GM20000 (cell line): ENCODE results near the gene HBP1.
"Not testable (repeated sequence)": the region's sequence is repeated elsewhere in the genome, so short reads cannot be mapped to it uniquely, and the experiment has no call there.

Experiments used
- DNase-seq: peaks from one replicate; pipeline ENCODE4 v3.0.0; 2012; ENCODE audit warnings: low spot score
- TF ChIP-seq, protein P1 (sequence below): IDR thresholded peaks from 2 replicates; pipeline ENCODE4 v1.5.1; 2012; ENCODE audit warnings: mild to moderate bottlenecking, control low read depth; ENCODE audit errors: extremely low read depth, missing control alignments

The HBP1 gene

DNA sequence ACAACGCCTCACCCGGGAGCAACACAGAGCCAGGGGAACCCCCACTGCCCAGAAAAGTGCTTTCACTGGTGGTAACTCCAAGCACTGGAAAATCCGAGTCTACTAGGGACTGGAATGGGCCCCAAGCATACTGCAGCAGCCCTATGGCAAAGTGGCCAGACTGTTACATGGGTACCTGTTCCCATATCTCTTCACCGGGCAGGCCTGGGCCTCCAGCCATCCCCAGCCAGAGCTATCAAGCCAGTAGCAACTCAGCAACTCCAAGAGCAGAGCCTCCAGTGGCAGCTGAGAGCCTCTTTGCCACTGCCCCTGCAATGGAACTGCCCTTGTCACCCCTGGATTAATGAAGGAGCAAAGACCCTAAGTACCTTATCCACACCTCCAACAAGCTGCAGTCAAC lies 73.5 kb downstream of the HBP1 start:
- TF ChIP-seq, protein P1, sequence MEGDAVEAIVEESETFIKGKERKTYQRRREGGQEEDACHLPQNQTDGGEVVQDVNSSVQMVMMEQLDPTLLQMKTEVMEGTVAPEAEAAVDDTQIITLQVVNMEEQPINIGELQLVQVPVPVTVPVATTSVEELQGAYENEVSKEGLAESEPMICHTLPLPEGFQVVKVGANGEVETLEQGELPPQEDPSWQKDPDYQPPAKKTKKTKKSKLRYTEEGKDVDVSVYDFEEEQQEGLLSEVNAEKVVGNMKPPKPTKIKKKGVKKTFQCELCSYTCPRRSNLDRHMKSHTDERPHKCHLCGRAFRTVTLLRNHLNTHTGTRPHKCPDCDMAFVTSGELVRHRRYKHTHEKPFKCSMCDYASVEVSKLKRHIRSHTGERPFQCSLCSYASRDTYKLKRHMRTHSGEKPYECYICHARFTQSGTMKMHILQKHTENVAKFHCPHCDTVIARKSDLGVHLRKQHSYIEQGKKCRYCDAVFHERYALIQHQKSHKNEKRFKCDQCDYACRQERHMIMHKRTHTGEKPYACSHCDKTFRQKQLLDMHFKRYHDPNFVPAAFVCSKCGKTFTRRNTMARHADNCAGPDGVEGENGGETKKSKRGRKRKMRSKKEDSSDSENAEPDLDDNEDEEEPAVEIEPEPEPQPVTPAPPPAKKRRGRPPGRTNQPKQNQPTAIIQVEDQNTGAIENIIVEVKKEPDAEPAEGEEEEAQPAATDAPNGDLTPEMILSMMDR = no peak
- DNase-seq = no peak

DNA sequence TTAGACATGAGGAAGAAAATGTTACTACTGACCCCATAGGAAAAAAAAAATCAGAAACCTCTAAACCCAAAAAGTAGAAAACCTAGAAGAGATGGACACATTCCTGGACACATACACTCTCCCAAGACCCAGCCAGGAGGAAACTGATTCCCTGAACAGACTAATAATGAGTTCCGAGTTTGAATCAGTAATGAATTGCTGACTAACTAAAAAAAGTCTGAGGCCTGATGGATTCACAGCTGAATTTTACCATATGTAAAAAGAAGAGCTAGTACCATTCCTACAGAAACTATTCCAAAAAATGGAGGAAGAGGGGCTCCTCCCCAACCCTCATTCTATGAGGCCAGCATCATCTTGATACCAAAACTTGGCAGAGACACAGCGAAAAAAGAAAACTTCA lies 75.8 kb downstream of the HBP1 start:
- TF ChIP-seq, protein P1 = no peak
- no peak for DNase-seq

DNA sequence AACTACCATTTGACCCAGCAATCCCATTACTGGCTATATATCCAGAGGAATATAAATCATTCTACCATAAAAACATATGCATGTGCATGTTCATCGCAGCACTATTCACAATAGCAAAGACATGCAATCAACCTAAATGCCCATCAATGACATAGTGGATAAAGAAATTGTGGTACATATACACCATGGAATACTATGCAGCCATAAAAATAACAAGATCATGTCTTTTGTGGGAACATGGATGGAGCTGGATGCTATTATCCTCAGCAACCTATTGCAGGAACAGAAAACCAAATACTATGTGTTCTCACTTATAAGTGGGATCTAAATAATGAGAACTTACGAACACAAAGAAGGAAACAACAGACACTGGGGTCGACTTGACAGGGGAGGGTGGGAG lies 78.0 kb downstream of the HBP1 start:
- not testable (repeated sequence) for DNase-seq

DNA sequence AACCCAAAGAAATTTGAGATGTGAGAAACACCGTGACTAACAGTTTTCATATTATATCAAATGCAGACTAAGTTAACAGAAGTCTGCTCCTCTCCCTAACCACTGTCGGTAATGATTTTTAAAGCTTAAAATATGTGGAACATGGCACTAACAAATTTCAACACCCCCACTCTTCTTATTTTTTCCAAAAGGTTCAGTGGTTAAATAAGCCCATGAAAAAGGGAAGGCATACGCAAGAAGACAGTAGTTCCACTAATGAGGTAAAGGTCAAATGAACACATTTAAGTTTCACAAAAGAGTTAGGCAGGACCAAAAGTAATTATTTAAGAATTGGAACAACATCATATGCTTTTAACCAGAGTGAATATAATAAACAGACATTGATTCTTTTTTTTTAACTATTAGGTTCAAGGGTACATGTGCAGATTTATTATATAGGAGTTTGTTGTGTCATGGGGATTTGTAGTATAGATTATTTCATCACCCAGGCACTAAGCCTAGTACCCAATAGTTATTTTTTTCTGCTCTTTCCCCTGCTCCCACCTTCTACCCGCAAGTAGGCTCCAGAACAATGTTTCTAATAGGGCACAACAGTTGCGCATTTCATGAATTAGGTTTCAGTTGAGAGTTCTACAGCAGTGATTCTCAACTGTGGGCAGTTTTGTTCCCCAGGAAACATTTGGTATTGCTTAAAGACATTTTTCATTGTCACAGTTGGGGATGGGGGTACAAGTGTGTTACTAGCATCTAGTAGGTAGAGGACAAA lies 79.9 kb downstream of the HBP1 start:
- TF ChIP-seq, protein P1 = no peak
- no peak for DNase-seq

DNA sequence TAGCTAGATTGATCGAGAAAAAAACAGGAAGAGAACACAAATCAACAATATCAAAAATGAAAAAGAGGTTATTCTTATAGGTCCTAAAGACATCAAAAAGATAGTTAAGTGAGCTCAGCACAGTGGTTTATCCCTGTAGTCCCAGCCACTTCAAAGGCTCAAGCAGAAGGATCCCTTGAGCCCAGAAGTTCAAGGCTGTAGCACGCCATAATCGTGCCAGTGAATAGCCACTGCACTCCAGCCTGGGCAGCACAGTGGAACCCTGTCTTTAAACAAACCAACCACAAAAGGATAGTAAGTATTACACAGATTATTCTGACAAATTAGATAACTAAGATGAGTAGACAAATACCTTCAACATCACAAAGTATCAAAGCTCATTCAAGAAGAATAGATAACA lies 83.2 kb downstream of the HBP1 start:
- TF ChIP-seq, protein P1 = no peak
- no peak for DNase-seq
